HG02943 (cell line): Measurements from ENCODE around the gene DZIP1.
"Not testable (repeated sequence)": the region's sequence is repeated elsewhere in the genome, so short reads cannot be mapped to it uniquely, and the experiment has no call there.

Experiments
- ATAC-seq: cut with Tn5 transposase; IDR thresholded peaks from one replicate; pipeline ENCODE4 v1.9.1; 2021; ENCODE audit warnings: mild to moderate bottlenecking, low read depth, moderate library complexity; ENCODE audit not compliant: unreplicated experiment

The DZIP1 gene

DNA sequence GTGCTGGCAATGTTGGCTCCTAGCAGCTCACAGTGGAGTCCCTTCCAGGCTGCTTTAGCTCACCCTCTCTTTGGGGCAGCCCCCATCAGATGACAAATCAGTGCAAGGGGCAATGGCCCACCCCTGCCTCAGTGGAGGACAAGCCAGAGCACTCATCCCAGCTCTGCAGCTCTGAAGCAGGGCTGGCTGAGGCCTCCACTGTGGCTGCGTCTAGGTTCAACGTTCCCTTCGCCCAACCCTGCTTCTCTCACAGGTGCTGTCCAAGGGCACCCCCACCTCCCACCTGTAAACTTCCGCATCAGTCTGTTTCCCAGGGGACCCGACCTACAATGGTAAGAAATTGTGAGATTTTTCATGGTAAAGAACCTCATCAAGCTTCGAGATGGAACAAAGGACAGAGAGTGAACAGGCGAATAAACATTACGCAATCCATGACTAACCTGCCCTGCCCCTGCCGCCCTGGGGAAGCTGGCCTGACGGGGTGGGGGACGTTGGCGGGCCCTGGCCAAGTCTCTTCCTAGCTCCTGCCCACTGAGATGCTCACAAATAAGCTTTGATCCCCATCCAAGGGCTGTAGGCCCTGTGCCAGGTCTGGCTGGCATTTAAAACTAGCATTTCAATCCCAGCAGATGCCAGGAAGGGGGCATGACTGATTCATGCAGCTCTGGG lies 40.5 kb downstream of the DZIP1 start:
- ATAC-seq, result no peak

DNA sequence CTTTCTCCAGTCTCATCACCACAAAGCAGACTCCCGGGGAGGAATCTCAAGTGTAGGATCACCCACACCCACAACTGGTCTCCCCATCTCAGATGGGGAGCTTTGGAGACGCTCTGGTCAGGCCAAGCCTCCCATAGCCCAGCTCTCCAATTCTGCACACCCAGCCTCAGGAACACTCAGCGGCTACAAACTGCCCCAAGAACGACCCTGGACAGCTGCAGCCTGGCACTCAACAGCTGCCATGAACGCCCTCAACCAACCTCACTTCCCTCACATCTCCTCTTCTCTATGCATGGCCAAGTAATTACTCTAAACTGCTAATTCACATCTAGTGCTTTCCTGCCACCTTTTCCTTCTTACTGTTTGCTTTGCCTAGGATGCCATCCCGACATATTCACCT lies 42.6 kb downstream of the DZIP1 start:
- ATAC-seq, result no peak

DNA sequence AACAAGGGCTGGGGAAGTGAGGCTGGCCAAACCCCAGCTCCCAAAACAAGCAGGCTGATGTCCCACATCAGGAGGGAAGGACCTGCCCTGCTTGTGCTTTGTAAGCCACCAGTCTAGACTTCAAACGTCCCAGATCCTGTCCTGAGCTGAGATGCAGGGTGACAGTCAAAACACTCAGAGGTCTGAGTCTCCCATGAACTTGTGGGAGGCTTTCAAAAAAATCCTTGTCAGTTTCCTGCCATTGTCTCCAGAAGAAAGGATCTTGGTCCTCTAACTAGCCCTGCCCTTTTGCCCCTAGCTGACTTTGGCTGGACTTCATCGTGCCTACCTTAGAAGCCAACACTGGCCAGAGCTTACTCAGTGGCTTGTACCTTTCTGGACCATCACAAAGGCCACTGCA lies 43.3 kb downstream of the DZIP1 start:
- ATAC-seq, result no peak

GRCh38 chr13:95596701-95597100 lies 47.8 kb downstream of the DZIP1 start:
- no peak for ATAC-seq

GRCh38 chr13:95593462-95593861 lies 51.0 kb downstream of the DZIP1 start:
- no peak for ATAC-seq

GRCh38 chr13:95588721-95589120 lies 55.8 kb downstream of the DZIP1 start:
- ATAC-seq, result no peak

DNA sequence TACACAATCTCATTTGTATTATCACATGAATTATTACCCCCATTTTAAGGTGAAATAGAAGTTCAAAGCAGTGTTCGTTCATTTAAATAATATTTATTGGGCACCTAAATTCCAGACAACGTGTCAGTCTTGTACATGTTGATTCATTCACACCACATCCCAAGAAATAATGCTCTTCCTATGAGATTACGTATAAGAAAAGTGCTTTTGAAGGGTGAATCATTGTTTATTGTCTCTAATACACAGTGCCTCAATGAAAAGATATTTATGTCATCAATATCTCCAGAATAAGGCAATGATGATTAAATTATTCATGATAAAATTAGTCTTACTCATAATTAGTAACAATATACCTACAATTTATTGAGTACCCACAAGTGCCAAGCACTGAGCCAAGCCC lies 56.4 kb downstream of the DZIP1 start:
- no peak for ATAC-seq

GRCh38 chr13:95585867-95586266 lies 58.6 kb downstream of the DZIP1 start:
- no peak for ATAC-seq

- ATAC-seq, result no peak
Measured at GRCh38 chr13:95579303-95579702, 65.2 kb downstream of the DZIP1 start.

DNA sequence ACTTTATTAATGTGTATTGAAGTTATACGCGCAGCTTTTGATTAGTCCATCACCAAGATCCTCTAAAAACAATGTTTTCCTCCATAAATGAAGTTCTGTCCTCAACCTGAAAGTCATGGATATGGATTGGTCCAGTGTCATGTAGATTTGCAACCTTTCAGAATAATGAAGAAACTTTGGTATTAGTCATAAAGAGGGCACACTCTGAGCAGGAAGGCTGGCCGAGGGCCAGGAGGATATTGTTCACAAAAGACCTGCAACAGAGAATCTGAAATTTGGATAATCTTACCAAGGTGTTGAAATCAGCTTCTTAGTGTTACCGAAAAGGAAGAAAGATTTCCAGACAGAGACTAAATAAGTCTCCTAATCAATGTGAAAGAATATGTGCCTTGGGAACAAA lies 71.3 kb downstream of the DZIP1 start:
- ATAC-seq, result no peak

- ATAC-seq, result no peak
Measured at GRCh38 chr13:95571941-95572340, 72.6 kb downstream of the DZIP1 start.

DNA sequence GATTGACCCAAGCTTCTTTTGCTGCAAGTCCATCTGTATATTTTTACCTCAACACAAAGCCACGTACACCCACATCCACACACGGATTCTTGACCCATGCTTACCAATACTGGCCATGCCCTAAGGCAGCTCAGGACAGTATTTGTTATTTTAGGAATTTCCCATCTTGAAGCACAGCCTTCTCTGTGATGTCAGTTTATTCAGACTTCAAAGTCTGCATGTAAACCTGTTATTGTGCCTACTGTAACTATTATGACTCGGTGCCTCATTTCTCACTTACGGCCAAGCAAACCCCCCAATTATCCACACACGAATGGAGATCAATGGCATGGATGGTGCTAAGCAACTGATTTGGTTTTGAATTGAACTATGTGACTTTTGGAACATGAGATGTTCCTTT lies 74.5 kb downstream of the DZIP1 start:
- no peak for ATAC-seq

DNA sequence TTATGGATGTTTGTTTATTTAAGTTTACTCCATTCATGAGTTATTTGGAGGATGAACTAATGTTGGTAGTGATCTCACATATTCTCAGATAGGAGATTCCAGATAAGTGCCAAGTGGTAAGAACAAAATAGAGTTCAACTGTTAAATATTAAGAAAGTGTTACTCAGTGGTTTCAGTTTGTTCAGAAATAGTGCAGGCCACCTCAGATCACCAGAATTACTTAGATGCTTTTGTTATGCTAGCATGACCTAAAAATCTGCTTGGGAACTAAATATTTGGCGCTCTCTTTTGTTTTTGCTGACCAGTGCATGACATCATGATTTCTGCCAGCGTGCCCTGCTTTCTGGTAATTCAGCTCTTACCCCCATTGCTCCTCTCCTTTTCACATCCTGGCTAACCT lies 76.4 kb downstream of the DZIP1 start:
- ATAC-seq, result no peak

GRCh38 chr13:95565758-95566157 lies 78.7 kb downstream of the DZIP1 start:
- ATAC-seq, result not testable (repeated sequence)

GRCh38 chr13:95564733-95565291 lies 79.7 kb downstream of the DZIP1 start:
- ATAC-seq, result no peak

DNA sequence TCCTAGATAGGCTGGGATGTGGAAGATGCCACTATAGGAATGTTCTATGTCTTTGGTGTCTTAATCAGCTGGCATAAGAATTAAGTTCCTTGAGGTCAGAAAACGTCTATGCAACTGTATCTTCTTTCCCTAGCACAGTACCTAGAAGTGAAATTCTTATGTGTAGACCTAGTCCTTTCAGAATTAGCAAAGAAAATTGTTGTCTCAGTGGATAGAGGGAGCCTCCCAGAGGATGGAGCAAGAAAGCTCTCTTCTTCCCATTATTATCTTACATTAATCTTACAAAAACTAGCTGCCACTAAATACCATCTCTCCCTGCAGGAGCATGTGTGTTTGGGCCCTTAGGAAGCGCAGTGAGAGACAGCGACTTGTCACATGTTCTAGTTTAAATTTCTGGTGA lies 80.4 kb downstream of the DZIP1 start:
- ATAC-seq, result no peak

DNA sequence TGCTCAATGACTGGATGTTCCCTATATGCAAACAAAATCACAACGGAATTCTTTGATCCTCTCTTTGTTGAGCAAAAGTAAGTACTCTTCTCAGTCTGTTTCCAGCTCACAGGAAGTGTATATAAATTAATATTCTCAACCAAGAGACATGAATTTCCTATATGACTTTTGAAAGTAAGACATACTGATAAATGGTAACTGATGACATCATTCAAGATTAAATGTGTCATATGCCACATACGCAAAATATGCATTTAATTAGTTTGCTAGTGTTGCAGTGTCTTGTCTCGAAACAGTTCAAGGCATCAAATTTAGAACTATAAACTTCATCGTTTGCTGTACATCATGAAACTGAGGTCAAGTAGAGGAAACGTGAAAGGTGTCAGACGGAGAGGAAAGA lies 84.1 kb downstream of the DZIP1 start:
- ATAC-seq, result no peak

- ATAC-seq, result no peak
Measured at GRCh38 chr13:95559100-95559499, 85.4 kb downstream of the DZIP1 start.

GRCh38 chr13:95557013-95557412 lies 87.5 kb downstream of the DZIP1 start:
- ATAC-seq, result no peak

DNA sequence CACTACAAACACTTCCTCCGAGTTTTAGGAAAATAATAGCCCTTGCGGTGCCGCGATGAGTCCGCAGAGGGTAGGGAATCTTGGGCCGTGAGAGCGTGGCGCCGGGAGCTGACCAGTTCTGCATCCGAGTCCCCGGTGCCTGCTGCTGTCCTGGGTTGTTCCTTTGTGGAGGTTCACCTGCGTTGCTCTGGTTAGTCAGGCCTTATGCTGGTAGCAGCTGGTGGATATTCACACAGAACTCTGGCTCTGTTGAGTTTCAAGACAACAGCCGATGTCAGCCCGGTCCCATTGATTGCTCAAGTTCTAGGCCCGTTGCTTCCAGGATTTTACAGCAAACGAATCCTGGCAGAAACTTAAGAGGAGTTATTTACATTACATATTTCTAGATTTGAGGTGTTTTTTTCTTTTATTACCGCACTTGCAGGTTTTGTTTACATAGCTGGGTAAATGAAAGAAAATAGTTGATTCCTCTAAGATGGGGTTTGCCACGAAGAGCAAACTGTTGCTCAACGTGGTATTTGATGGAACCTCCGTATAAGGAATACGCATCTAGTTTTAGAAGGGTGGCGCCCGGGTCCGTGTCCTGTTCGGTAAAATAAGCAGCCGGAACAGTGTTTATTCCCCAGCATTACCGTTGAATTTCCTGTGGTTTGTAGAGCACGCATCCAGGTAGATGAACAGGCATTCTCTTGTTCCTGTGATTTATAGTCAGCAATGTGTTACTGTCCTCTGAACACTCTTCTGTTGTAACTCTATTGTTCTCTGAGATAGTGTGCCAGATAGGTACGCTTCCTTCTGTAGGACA lies 90.7 kb downstream of the DZIP1 start:
- no peak for ATAC-seq

- ATAC-seq, result no peak
Measured at GRCh38 chr13:95552539-95553441, 91.7 kb downstream of the DZIP1 start, which contains the start of gene CLDN10. Gene CLDN10, plus strand, starts transcription at chr13:95552720. Its CDS starts 34 bp downstream, at chr13:95552754.
